HG03460 (cell line): ENCODE measurements around the gene DCLK2.

ENCODE experiments used
- ATAC-seq: cut with Tn5 transposase; IDR thresholded peaks from one replicate; pipeline ENCODE4 v1.9.1; 2021; ENCODE audit not compliant: unreplicated experiment

DCLK2 gene

GRCh38 chr4:150115851-150116250 is 37.6 kb downstream of the DCLK2 start:
- ATAC-seq: no peak

DNA sequence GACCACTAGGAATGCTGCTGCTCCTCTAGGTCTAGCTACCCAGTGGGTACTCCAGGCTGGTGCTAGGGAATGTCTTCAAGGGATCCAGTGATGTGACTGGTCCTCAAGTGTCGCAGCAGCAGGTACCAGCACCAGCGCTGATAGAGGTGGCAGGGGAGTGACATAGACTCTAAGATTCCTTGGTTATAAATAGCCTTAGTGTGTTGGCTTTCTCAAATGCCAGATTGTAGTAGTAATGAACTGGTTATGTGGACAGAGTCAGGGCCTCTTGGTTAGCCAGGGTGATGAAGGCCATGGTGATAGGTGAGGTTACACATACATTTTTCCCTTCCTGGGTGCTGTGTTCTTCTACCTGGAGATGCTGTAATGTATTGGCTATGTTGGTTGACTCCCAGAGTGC is 38.3 kb downstream of the DCLK2 start:
- ATAC-seq: no peak

GRCh38 chr4:150117094-150117493 is 38.8 kb downstream of the DCLK2 start:
- no peak for ATAC-seq

- ATAC-seq: no peak
These were observed 39.4 kb downstream of the DCLK2 start for GRCh38 chr4:150117629-150118028.

DNA sequence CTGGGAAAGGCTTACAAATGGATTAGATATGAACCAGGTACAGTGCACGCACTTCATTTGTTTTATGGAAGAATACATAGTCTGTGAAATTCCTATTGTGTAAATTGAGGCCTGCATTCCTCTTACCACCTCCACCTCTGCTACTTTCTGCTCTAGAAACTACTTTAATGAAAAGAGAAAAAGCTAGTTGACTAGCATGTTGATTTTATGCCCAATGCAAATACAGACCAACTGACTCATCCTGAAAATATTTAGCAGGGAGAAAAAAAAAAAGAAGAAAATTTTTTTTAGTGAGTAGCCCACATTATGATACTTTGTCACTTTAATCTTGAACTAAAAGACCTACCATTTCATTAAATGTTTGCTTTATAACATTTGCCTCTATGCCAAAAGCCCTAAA is 41.2 kb downstream of the DCLK2 start:
- no peak for ATAC-seq

GRCh38 chr4:150123087-150123486 is 44.8 kb downstream of the DCLK2 start:
- ATAC-seq: no peak

DNA sequence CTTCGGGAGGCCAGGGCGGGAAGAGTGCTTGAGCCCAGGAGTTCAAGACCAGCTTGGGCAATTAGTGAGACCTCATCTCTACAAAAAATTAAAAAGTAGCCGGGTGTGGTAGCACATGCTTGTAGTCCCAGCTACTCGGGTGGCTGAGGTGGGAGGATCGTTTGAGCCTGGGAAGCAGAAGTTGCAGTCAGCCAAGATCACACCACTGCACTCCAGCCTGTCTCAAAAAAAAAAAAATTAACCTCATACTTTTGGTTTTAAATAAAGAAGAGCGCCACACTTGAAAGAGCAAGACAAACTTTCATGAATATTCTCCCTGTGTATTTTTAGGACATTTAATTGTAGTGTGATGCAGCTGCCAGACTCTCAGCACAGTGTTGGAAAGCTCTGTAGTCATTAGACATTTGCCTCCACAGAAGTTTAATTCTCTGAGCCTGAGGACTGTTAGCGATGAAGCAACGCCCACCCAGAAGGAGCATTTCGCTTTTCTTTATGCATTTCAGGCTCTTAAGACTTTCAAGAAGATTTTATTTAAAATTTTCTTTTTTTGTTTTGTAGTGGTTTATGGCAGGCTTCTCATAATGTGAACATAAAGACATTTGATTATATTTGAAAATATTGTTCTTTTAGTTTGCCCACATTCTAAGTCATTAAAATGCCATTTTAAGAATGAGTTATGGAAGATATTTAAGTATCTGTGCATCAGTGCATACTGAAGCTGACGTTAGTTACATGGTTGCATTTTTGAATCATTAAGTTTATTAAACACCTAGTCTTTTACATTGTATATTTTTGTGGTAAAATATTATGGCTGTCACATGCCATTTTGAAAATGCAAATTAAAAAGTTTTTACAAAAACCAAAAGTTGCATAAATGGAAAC is 45.8 kb downstream of the DCLK2 start:
- ATAC-seq: no peak

GRCh38 chr4:150126201-150126863 is 48.1 kb downstream of the DCLK2 start:
- ATAC-seq: no peak

DNA sequence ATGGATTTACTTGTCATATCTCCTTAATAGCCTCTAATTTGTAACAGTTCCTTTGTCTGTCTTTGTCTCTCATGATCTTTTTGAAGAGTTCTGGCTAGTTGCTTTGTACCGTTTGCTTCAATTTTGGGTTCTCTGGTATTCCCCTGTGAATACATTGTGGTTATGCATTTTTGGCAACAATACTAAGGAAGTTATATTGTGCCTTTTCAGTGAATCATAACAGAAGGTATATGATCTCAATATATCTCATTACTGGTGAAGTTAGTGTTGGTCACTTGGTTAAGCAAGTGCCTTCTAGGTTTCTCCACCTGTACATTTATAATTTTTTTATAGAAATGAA is 48.6 kb downstream of the DCLK2 start:
- ATAC-seq: no peak

- ATAC-seq: no peak
These were observed 49.5 kb downstream of the DCLK2 start for GRCh38 chr4:150127757-150128156.

- ATAC-seq: no peak
These were observed 52.7 kb downstream of the DCLK2 start for GRCh38 chr4:150130933-150131332.

DNA sequence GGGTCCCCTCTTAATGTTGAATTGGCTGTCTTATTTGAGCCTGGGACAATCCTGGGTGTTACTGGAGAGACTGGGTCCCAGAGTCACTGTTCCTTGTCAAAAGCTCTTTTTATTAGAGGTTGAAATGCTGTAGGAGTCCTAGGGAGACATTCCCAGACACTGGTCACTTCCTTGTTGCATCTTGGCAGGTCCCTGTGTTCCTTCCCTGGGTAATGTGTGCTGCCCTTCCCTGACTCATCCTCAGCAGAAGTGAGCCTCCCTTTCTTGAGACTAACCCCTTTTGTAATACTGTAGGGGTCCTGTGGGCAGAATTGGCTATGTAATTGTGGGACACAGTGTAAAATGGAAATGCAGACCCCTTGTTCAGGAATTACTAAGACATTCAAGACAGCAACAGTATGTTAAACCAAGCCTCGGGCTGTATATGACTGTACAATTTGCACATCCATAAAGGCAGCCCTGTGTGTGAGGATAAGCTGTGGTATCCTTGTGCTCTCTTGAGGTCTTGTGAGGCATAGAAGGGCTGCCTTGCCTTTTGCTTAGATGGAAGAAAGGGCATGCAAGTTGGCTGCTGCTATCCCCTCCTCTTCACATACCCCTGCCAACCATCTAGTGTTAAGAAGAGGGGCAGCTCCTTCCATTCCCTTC is 53.5 kb downstream of the DCLK2 start:
- no peak for ATAC-seq

DNA sequence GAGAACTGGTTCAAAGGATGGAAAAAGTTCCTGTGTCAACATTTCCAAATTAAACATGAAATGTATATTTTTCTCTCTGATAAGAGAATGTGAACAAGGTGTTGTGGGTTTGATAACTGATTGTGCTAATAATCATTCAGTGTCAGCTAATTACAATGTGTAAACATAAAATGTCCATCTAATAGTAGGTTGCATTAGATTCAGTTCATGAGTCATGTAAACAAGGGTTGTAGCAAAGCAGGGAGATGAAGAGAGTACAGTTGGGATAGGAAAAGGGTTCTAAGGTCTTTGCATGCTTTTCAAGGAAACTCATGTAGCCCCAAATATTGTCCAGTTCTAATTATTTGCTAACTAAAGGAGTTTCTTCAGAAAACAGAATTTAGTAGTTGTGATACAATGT is 55.4 kb downstream of the DCLK2 start:
- ATAC-seq: no peak

- no peak for ATAC-seq
These were observed 57.0 kb downstream of the DCLK2 start for GRCh38 chr4:150135134-150135772.

GRCh38 chr4:150136036-150136435 is 57.8 kb downstream of the DCLK2 start:
- ATAC-seq: no peak

DNA sequence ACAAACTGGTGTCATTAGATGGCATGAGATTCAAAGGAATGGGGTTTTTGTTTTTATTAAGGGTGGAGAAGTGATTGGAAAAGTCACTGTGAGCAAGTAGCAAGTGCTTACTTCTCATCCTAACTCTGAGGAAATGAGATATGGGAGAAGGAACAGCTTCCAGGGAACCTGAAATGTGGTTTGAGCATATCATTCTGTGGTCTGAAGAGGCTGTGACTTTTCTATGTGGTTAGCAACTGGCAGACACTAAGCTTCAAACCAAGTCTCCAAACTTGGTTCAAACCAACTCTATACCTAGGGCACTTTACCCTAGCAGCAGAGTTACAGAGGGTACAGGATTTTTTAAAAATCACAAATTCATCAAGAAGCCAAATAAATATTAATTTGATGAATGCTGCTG is 58.2 kb downstream of the DCLK2 start:
- no peak for ATAC-seq

- ATAC-seq: no peak
These were observed 61.1 kb downstream of the DCLK2 start for GRCh38 chr4:150139297-150139865.

DNA sequence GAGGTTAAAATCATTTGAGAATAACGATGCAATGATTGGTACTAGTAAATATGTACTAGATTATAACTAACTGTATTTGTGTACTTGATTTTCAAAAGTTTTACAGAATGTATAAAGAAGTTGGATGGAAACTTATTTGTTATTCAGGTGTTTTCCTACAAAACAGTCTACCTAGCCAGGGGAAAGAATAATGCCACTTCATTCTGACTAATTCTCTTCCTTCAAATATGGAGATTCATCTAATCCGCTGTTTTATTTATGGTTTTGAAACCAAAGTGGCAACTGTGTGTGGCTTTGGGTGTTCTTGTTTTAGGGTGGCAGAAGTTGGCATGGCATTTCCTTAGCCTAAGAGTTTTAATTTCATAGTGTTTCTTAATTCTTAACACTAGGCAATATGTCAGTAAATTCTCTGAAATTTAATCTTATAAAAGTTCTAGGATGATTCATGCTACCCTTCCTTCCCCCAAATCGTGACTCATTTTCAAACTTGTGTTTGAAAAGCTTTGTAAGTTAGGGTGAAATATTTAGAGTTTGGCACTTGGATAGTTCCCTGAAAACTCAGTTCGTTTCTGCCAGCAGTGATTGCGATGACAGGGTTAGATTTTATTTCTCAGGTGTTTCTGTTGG is 62.6 kb downstream of the DCLK2 start:
- ATAC-seq: no peak

GRCh38 chr4:150141756-150142155 is 63.5 kb downstream of the DCLK2 start:
- no peak for ATAC-seq

- no peak for ATAC-seq
These were observed 64.6 kb downstream of the DCLK2 start for GRCh38 chr4:150142831-150143230.
